Smooth muscle cell (in vitro differentiated cells): ENCODE measurements around the gene DTNBP1. TPM values are rescaled to one million over a fixed set of nuclear protein-coding genes. Genes with fewer than 3 reads are reported as not detected.

Source experiments
- DNase-seq: peaks from one replicate; lab custom pipeline; 2025; ENCODE audit not compliant: unreplicated experiment; lab: John Stamatoyannopoulos, UW
- H2AFZ ChIP-seq: fragments of 200-600 bp; sonication (generic); 2 replicates; pipeline ENCODE4 v1.6.0; 2016; ENCODE audit warnings: antibody characterized with exemption, low read depth, mild to moderate bottlenecking
- H3F3A ChIP-seq: fragments of 200-600 bp; sonication (generic); 2 replicates; pipeline ENCODE4 v1.6.0; 2017; ENCODE audit warnings: antibody characterized with exemption, low read depth
- H3K27ac ChIP-seq: fragments of 200-600 bp; sonication (generic); 2 replicates; pipeline ENCODE4 v1.5.1; 2016; ENCODE audit warnings: low read depth, mild to moderate bottlenecking
- H3K27me3 ChIP-seq: fragments of 200-600 bp; sonication (generic); 2 replicates; pipeline ENCODE4 v1.6.1; 2016; ENCODE audit warnings: low read depth, mild to moderate bottlenecking
- H3K36me3 ChIP-seq: fragments of 200-600 bp; sonication (generic); 2 replicates; pipeline ENCODE4 v1.5.1; 2016; ENCODE audit warnings: low read depth
- H3K4me1 ChIP-seq: fragments of 200-600 bp; sonication (generic); 2 replicates; pipeline ENCODE4 v1.5.1; 2016; ENCODE audit warnings: low read depth
- H3K4me2 ChIP-seq: fragments of 200-600 bp; sonication (generic); 2 replicates; pipeline ENCODE4 v1.6.0; 2016; ENCODE audit warnings: mild to moderate bottlenecking
- H3K4me3 ChIP-seq: fragments of 200-600 bp; sonication (generic); 2 replicates; pipeline ENCODE4 v1.5.1; 2016; ENCODE audit warnings: mild to moderate bottlenecking
- H3K79me2 ChIP-seq: fragments of 200-600 bp; sonication (generic); 2 replicates; pipeline ENCODE4 v1.6.0; 2016; ENCODE audit warnings: low read depth, mild to moderate bottlenecking
- H3K9ac ChIP-seq: fragments of 200-600 bp; sonication (generic); 2 replicates; pipeline ENCODE4 v1.6.0; 2016; ENCODE audit warnings: low read depth
- H3K9me3 ChIP-seq: fragments of 200-600 bp; sonication (generic); replicated peaks from 2 replicates; pipeline ENCODE4 v1.5.1; 2016; ENCODE audit warnings: low read depth
- H4K20me1 ChIP-seq: fragments of 200-600 bp; sonication (generic); 2 replicates; pipeline ENCODE4 v1.6.0; 2016; ENCODE audit warnings: low read depth
- WGBS: methylation state at CpG from one replicate; pipeline ENCODE4 v1.1.7; 2016; ENCODE audit warnings: low lambda C conversion rate; 5-methylcytosine and 5-hydroxymethylcytosine counted together
- polyA plus RNA-seq: library from polyadenylated mRNA; unstranded; fragments of >200 nt; fragmentation: Nextera tagmentation; extraction: Ambion mirVana; gene quantifications from 2 replicates; pipeline ENCODE4 v1.2.1, GENCODE V29; 2016
- total RNA-seq: library from RNA; depleted of rRNA; stranded (reverse); fragments of >200 nt; gene quantifications from 2 replicates; pipeline ENCODE4 v1.2.3, GENCODE V29; 2014
- TF ChIP-seq, protein P1 (sequence below): fragments of 200-600 bp; sonication (generic); IDR thresholded peaks from 2 replicates; pipeline ENCODE4 v1.5.1; 2017; ENCODE audit warnings: borderline replicate concordance, mild to moderate bottlenecking, antibody characterized with exemption; ENCODE audit not compliant: insufficient read depth, poor library complexity, severe bottlenecking

Gene DTNBP1
- total and polyA plus RNA-seq, 2 experiments from 2014 or later, result 11.9 to 24.2 TPM

DNA sequence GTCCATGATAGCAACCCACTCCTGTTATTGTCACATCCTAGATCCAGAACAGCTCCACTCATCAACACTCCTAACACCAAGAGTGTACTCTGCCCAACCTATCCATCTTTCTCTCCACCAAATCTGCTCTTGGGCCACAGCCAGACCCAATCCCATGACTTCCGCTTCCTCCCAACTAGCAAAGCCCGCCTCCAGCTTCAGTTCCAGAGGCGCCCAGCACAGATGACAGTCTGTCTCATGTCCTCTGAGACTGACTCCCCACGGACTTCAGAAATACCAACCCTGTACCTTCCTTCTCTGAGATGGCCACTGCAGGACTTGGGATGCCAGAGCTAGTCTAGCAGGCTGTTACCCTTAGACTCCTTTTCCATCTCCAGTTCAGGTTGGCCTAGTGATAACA is 48.6 kb downstream of the DTNBP1 start:
- TF ChIP-seq, protein P1, sequence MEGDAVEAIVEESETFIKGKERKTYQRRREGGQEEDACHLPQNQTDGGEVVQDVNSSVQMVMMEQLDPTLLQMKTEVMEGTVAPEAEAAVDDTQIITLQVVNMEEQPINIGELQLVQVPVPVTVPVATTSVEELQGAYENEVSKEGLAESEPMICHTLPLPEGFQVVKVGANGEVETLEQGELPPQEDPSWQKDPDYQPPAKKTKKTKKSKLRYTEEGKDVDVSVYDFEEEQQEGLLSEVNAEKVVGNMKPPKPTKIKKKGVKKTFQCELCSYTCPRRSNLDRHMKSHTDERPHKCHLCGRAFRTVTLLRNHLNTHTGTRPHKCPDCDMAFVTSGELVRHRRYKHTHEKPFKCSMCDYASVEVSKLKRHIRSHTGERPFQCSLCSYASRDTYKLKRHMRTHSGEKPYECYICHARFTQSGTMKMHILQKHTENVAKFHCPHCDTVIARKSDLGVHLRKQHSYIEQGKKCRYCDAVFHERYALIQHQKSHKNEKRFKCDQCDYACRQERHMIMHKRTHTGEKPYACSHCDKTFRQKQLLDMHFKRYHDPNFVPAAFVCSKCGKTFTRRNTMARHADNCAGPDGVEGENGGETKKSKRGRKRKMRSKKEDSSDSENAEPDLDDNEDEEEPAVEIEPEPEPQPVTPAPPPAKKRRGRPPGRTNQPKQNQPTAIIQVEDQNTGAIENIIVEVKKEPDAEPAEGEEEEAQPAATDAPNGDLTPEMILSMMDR, result no peak
- no peak overlapping the region for H3K27ac ChIP-seq

DNA sequence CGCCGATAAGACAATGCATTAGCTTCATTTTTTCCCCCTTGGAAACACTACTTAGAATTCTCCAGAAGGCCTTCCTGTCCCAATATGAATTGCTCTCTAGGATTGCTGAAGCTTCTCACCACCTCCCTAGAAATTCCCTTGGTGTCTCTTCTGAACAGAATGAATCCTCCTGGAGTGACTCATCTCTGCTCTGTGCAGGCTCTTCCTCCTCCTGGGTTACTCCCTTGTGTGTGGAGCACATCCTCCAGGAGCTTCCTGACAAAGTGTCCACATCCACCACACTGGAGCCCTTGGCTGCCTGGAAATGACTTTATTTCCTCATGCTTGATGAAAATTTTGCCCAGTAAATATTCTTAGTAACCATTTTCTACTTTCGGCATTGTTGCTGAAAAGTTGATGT is 54.4 kb downstream of the DTNBP1 start:
- Histone ChIP-seq H3K27me3 (no peaks in the 10 kb centered on the region), H2AFZ (no peak overlapping the region), H3K36me3 (no peaks in the 10 kb centered on the region), H3K79me2 (no peaks in the 10 kb centered on the region), H3K27ac (no peak overlapping the region), H3F3A (peaks cover 5% of the 10 kb centered on the region), H3K4me3 (no peak overlapping the region), H3K4me1 (no peaks in the 10 kb centered on the region), H3K9ac (no peak overlapping the region), H3K9me3 (no peaks in the 10 kb centered on the region), H4K20me1 (no peaks in the 10 kb centered on the region), H3K4me2 (no peak overlapping the region)
- TF ChIP-seq, protein P1, result no peak
- 97% methylated on average over 3 of the region's 3 CpGs for WGBS
- DNase-seq, result no peak

More for the DNA sequence above, 48.6 kb downstream of the DTNBP1 start:
- Histone ChIP-seq H3K36me3 (no peaks in the 10 kb centered on the region), H3K9ac (no peak overlapping the region), H2AFZ (no peak overlapping the region), H3K79me2 (no peaks in the 10 kb centered on the region), H3K4me2 (no peak overlapping the region), H4K20me1 (no peaks in the 10 kb centered on the region), H3K27me3 (no peaks in the 10 kb centered on the region), H3K9me3 (no peaks in the 10 kb centered on the region), H3K4me3 (no peak overlapping the region), H3K4me1 (peaks cover 8% of the 10 kb centered on the region), H3F3A (no peaks in the 10 kb centered on the region)
- 98% methylated on average over 4 of the region's 4 CpGs for WGBS
- no peak for DNase-seq

DNA sequence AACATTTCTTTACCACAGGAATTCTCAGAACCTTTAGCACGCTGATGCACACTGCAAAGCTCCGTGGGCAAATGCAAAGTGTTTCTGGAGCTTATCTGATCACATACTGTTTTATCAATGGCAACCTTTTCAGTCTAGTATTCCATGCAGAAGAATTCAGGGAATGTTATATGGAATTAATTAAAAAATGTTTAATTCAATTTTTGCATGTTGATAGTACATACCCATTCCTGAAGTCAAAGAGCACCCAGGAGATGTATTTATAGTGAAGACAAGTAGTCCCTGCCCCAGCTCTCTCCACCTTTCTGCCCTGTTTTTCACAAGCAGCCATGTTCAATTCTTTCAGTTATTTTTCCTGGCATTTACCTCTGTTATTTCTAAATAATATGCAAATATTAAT is 55.2 kb downstream of the DTNBP1 start:
- no peaks in the 10 kb centered on the region for H3K9me3 ChIP-seq
- H3K4me2 ChIP-seq, result no peak overlapping the region
- H3K4me1 ChIP-seq, result no peaks in the 10 kb centered on the region
- no peak overlapping the region for H3K9ac ChIP-seq
- H3K36me3 ChIP-seq, result no peaks in the 10 kb centered on the region
- WGBS, result 75% methylated on average over 2 of the region's 2 CpGs
- H3K27me3 ChIP-seq, result no peaks in the 10 kb centered on the region
- peaks cover 5% of the 10 kb centered on the region for H3F3A ChIP-seq
- no peaks in the 10 kb centered on the region for H3K79me2 ChIP-seq
- TF ChIP-seq, protein P1, result no peak
- H3K27ac ChIP-seq, result no peak overlapping the region
- no peak overlapping the region for H3K4me3 ChIP-seq
- no peak for DNase-seq
- H4K20me1 ChIP-seq, result no peaks in the 10 kb centered on the region
- no peak overlapping the region for H2AFZ ChIP-seq

DNA sequence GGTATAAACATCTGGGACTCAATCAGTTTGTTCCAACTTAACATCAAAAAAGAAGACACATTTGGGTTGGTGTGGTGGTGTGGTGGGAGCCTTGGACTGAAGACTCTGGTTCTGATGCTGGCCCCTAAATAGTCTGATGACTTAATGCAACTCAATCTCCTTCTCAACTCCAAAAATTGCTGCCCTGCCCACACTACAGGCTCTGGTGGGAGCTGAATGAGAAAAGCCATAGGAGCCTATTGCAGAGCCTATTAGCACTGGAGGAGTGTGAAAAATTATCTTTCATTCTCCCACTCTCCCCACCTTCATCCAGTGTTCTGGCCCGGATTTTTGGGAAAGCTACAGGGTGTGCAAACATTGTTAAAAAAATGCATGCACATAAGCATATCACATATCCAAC is 56.5 kb downstream of the DTNBP1 start:
- Histone ChIP-seq H3F3A (peaks cover 5% of the 10 kb centered on the region), H3K27ac (no peak overlapping the region), H4K20me1 (no peaks in the 10 kb centered on the region), H3K9ac (no peak overlapping the region), H3K4me1 (no peaks in the 10 kb centered on the region), H3K9me3 (no peaks in the 10 kb centered on the region), H3K27me3 (no peaks in the 10 kb centered on the region), H3K4me3 (no peak overlapping the region), H3K79me2 (no peaks in the 10 kb centered on the region), H2AFZ (no peak overlapping the region), H3K4me2 (no peak overlapping the region), H3K36me3 (no peaks in the 10 kb centered on the region)
- TF ChIP-seq, protein P1, result no peak
- no peak for DNase-seq
- 100% methylated on average over 1 of the region's 1 CpG for WGBS
